IPS-20b (cell line): ENCODE data around the gene MCF2L2.

ENCODE experiments used
- H3K27ac ChIP-seq: one replicate; pipeline ENCODE4 v1.5.1; 2013; ENCODE audit warnings: low read length
- H3K27me3 ChIP-seq: 2 replicates; pipeline ENCODE4 v1.6.1; 2013; ENCODE audit warnings: mild to moderate bottlenecking, low read length, inconsistent platforms; ENCODE audit not compliant: insufficient read depth
- H3K36me3 ChIP-seq: 2 replicates; pipeline ENCODE4 v1.6.1; 2013; ENCODE audit warnings: low read depth, mild to moderate bottlenecking, inconsistent platforms, low read length, moderate library complexity; ENCODE audit not compliant: insufficient read depth
- H3K4me1 ChIP-seq: 2 replicates; pipeline ENCODE4 v1.6.1; 2013; ENCODE audit warnings: mild to moderate bottlenecking, control low read depth, inconsistent platforms, low read length, moderate library complexity; ENCODE audit not compliant: insufficient read depth
- H3K4me3 ChIP-seq: 2 replicates; pipeline ENCODE4 v1.5.1; 2013; ENCODE audit warnings: mild to moderate bottlenecking, low read length, inconsistent platforms
- H3K9ac ChIP-seq: 2 replicates; pipeline ENCODE4 v1.6.1; 2013; ENCODE audit warnings: low read depth, mild to moderate bottlenecking, inconsistent platforms, low read length, moderate library complexity
- H3K9me3 ChIP-seq: 2 replicates; pipeline ENCODE4 v1.6.1; 2013; ENCODE audit warnings: mild to moderate bottlenecking, low read depth, low read length, inconsistent platforms; ENCODE audit not compliant: insufficient read depth

MCF2L2 gene

DNA sequence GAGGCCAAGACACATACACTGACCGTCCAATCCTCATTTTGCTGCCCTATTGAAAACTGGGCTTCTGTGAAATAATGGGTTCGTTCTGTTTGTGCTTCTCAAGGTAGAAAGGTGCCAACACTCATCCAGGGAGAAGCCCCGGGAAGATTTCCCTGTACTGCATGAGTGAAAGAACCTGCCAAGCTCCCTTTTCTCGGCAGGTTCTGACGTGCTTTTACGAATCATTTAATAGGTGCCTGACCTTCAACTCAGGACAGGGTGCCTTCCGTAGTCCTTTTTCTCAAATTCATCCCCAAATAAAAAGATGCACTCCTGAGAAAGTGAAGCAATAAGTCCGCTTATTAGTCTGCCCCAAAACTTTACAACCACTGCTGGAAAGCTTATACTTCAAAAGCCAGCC lies 111.1 kb downstream of the MCF2L2 start:
- no peaks in the 10 kb centered on the region for H3K9me3 ChIP-seq
- H3K9ac ChIP-seq, result no peak overlapping the region
- no peak overlapping the region for H3K4me3 ChIP-seq
- H3K4me1 ChIP-seq, result 0 out of 2 replicates have a peak, but pooled peaks cover 3% of the 10 kb centered on the region
- H3K36me3 ChIP-seq, result peaks cover 4% of the 10 kb centered on the region; the same call in 1 of the 2 replicates
- H3K27me3 ChIP-seq, result no peaks in the 10 kb centered on the region
- no peak overlapping the region for H3K27ac ChIP-seq

DNA sequence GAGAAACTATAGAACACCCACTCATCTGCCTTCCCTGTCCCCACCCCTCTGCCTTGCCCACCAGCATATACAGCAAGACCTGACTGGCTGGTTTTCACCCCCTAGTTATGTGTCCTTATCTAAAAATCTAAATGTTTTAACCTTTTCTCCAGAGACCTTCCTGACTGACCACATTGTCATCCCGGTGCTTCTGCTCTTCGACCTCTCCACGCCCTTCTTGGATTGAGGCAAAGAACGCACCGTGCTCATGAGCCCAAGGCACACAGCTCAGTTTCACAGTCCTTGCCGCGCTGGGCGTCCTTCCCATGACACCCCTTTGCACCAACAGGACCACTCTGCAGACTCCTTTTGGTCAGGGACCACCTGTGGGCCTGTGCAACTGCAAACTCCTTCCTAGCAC lies 112.7 kb downstream of the MCF2L2 start:
- H3K27me3 ChIP-seq, result no peaks in the 10 kb centered on the region
- H3K27ac ChIP-seq, result no peak overlapping the region
- no peak overlapping the region for H3K4me3 ChIP-seq
- peaks cover 8% of the 10 kb centered on the region; the same call in 1 of the 2 replicates for H3K36me3 ChIP-seq
- no peaks in the 10 kb centered on the region for H3K9me3 ChIP-seq
- no peak overlapping the region for H3K9ac ChIP-seq
- 0 out of 2 replicates have a peak, but pooled peaks cover 3% of the 10 kb centered on the region for H3K4me1 ChIP-seq

DNA sequence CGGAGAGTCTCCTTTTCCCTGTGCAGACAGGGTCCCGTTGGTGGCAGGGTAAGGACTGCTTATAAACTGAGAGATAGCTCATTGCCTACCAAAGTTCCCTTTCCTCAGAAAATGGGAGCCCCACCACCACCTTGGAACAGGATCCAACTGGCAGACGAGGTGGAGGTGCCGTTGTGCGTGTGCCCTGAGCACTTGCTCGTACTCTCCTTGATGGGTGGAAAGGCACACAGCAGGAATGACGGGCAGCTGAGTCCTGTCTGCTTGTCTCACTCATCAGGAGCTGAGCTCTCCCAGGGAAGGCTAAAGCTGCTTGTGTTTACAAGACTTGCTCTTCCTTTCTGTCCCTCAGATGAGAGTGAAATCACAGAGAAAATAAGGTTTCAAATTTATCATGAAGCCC lies 114.7 kb downstream of the MCF2L2 start:
- no peak overlapping the region for H3K27ac ChIP-seq
- no peak overlapping the region for H3K9ac ChIP-seq
- H3K4me3 ChIP-seq, result no peak overlapping the region
- no peaks in the 10 kb centered on the region for H3K27me3 ChIP-seq
- H3K4me1 ChIP-seq, result no peaks in the 10 kb centered on the region
- peaks cover 15% of the 10 kb centered on the region for H3K36me3 ChIP-seq
- H3K9me3 ChIP-seq, result no peaks in the 10 kb centered on the region

DNA sequence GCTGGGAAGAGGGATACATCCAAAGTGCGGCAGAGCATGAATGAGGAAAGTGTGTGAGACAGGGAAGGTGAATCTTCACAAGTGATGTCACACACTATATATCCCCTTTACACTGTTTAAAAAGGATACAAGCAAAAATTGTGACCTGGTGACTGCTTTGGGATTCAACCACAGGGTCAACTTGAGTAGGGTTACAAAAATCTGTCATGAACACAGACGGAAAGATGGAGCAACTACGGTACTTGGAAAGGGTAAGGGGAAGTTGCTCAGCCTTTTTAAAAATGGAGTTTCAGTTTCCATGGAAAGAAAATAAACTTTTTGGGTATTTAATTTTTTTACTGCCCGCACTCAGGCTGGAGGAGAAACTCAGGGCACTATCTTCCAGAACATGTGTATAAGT lies 115.1 kb downstream of the MCF2L2 start:
- Histone ChIP-seq H3K9me3 (no peaks in the 10 kb centered on the region), H3K27me3 (no peaks in the 10 kb centered on the region), H3K9ac (no peak overlapping the region)

DNA sequence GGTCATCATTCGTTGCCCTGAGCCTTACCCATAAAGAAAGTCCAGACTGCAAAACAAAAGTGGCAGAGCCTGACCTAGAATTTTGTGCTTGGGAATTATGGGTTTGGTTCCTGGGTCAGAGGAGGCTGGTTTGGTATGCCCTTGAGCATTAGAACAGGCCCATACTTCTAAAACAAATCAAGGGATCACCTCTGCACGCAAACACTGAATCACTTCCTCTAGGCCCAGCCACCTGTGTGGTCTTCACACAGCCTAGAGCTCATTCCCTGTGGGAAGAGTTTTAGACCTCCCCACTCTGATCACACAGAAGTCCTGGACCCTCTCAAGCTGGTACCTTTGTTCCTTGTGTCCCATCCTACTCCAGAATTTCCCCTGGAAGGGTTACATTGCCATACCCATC lies 116.0 kb downstream of the MCF2L2 start:
- no peak overlapping the region for H3K4me3 ChIP-seq
- peaks cover 20% of the 10 kb centered on the region for H3K36me3 ChIP-seq
- no peaks in the 10 kb centered on the region for H3K27me3 ChIP-seq
- no peaks in the 10 kb centered on the region for H3K9me3 ChIP-seq
- no peaks in the 10 kb centered on the region for H3K4me1 ChIP-seq
- no peak overlapping the region for H3K9ac ChIP-seq
- no peak overlapping the region for H3K27ac ChIP-seq

More for the DNA sequence above, 115.1 kb downstream of the MCF2L2 start:
- H3K36me3 ChIP-seq, result peaks cover 19% of the 10 kb centered on the region
- no peak overlapping the region for H3K4me3 ChIP-seq
- no peaks in the 10 kb centered on the region for H3K4me1 ChIP-seq
- no peak overlapping the region for H3K27ac ChIP-seq

DNA sequence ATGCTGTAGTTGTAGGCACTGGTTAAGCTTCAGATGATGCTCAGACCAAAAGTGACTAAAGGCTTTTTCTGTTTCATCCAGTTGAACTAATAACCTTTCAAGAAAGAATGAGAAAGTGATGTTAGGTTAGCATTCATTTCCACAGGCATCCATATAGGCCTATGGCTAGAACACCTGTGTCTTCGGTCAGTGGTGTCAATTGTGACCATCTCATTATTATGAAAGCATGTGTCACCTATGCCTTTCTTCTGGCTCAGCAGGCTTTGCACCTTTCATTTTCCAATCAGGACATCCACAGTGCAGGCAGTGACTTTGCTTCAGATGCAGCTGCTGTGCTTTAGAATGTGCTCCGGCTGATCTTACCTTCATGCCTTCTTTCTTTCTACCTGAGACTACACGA lies 117.5 kb downstream of the MCF2L2 start:
- Histone ChIP-seq H3K4me1 (no peaks in the 10 kb centered on the region), H3K9me3 (no peaks in the 10 kb centered on the region), H3K4me3 (no peak overlapping the region)

DNA sequence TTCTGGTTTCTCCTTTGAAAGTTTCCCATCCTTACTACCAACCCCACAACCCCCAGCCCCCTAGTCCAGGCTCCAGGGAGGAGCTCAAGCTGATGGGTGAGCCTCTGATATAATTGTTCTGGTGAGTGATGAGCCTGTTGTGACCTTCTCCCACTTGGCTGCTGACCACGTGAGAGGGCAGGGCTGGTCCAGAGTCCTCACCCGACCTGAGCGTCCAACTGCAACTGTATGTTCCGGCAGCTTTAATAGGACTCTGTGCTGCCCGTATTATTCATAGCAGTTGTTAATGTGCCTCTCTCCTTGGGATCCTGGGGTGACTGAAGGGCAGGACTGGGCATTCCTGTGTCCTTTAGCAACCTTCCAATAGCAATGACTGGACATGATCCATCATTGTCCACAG lies 119.1 kb downstream of the MCF2L2 start:
- Histone ChIP-seq H3K36me3 (peaks cover 20% of the 10 kb centered on the region), H3K9ac (no peak overlapping the region), H3K4me3 (no peak overlapping the region), H3K9me3 (no peaks in the 10 kb centered on the region), H3K27me3 (no peaks in the 10 kb centered on the region), H3K27ac (no peak overlapping the region), H3K4me1 (no peaks in the 10 kb centered on the region)

More for the DNA sequence above, 117.5 kb downstream of the MCF2L2 start:
- Histone ChIP-seq H3K9ac (no peak overlapping the region), H3K27ac (no peak overlapping the region), H3K36me3 (peaks cover 20% of the 10 kb centered on the region), H3K27me3 (no peaks in the 10 kb centered on the region)

DNA sequence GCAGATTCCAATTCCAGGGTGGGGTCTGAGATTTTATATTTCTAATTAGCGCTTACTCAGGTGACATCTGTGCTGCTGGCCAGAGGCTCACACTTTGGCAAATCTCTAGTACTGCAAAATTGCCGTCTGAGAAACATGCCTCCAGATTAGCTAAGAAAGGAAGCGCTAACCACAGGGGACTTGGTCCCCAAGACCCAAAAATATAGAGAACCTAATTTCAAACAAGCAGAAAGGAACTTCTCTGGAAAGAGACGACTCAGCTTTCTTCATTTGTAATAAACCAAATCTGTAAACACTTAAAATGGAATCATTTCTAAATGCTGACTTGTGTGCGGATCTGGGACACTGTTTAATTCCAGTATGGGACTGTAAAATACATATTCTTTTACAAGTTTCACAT lies 119.7 kb downstream of the MCF2L2 start:
- H3K27ac ChIP-seq, result no peak overlapping the region
- H3K4me1 ChIP-seq, result no peaks in the 10 kb centered on the region
- H3K9ac ChIP-seq, result no peak overlapping the region

DNA sequence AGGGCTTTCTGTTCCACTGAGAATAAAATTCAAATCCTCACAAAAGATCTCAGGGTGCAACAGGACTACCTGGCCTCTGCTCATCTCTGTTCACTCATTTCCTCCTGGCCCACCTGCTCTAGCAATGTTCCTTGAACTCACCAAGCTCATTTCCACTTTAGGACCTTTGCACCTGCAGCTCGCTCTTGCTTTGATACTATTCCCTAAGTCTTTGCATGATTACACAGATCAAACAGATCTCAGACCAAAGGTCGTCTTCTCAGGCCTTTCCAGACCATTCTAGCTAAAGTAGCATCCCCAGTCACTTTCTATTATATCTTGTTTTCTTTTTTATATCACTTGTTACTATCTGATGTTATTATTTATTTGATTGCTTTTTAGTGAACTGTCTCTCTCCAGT lies 120.7 kb downstream of the MCF2L2 start:
- Histone ChIP-seq H3K27me3 (no peaks in the 10 kb centered on the region), H3K9me3 (no peaks in the 10 kb centered on the region), H3K4me3 (no peak overlapping the region), H3K27ac (no peak overlapping the region), H3K4me1 (no peaks in the 10 kb centered on the region), H3K9ac (no peak overlapping the region), H3K36me3 (peaks cover 20% of the 10 kb centered on the region)

More for the DNA sequence above, 119.7 kb downstream of the MCF2L2 start:
- Histone ChIP-seq H3K4me3 (no peak overlapping the region), H3K9me3 (no peaks in the 10 kb centered on the region), H3K27me3 (no peaks in the 10 kb centered on the region), H3K36me3 (peaks cover 20% of the 10 kb centered on the region)

DNA sequence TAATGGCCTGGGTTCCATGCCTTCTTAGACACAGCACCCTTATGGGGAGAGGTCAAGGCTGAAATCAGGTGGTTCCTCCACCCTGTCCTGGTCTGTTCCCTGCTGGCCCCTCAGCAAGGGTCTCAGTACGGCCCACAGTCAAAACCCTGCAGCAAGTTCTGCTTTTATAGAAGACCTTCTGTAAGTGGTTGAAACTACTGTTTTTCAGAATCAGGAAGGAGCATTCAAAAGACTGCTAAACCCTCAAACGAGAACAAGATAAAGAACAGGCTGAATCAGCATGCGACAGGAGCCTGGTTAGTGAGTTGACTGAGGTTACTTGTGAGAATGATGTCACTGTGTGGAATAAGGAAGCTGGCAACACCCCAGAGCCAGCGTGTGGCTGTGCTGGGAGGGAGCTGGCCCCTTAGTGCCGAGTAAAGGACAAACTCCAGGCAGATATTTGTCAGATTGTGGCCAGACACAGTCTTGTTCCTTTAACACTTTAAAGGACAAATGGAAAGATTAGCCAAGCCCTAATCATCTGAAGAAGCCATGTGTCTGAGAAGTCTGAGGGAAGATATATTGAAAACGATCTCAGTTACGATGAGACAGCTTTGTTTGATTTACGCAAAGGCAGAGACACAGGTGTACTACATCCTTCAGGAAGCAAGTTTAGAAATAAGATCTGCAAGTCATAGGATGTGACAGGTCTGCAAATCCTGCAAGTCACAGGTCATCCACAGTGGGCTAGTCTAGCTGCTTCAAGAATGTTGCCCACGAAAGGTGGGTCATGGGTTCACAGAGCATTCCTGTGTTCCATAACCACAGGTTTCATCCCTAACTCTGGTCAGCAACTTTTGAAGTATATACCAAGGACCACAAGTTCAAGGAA lies 121.4 kb downstream of the MCF2L2 start:
- no peak overlapping the region for H3K27ac ChIP-seq
- H3K9ac ChIP-seq, result no peak overlapping the region
- peaks cover 20% of the 10 kb centered on the region for H3K36me3 ChIP-seq
- H3K4me3 ChIP-seq, result no peak overlapping the region
- no peaks in the 10 kb centered on the region for H3K9me3 ChIP-seq
- no peaks in the 10 kb centered on the region for H3K27me3 ChIP-seq
- H3K4me1 ChIP-seq, result no peaks in the 10 kb centered on the region

DNA sequence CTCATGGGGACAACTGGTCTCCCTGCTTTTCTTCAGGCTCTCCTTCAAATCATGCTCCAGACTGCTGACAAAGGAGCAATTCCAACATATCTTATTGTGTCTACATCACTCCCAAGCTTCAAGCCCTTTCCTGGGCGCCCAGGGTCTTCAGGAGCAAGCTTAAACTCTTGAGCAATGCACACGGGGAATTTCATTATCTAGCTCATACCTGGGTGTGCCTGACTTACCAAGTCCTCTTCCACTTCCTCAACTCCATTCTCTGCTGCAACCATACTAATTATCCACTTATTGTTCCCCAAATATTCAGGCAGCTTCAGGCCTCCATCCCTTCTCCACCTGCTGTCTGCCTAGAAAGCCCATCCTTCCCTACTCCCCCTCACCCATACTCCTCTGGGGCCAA lies 124.7 kb downstream of the MCF2L2 start:
- Histone ChIP-seq H3K27me3 (no peaks in the 10 kb centered on the region), H3K9ac (no peak overlapping the region), H3K4me3 (no peak overlapping the region), H3K36me3 (peaks cover 12% of the 10 kb centered on the region; the same call in 1 of the 2 replicates), H3K27ac (no peak overlapping the region), H3K4me1 (peaks cover 6% of the 10 kb centered on the region; the same call in 1 of the 2 replicates), H3K9me3 (no peaks in the 10 kb centered on the region)

DNA sequence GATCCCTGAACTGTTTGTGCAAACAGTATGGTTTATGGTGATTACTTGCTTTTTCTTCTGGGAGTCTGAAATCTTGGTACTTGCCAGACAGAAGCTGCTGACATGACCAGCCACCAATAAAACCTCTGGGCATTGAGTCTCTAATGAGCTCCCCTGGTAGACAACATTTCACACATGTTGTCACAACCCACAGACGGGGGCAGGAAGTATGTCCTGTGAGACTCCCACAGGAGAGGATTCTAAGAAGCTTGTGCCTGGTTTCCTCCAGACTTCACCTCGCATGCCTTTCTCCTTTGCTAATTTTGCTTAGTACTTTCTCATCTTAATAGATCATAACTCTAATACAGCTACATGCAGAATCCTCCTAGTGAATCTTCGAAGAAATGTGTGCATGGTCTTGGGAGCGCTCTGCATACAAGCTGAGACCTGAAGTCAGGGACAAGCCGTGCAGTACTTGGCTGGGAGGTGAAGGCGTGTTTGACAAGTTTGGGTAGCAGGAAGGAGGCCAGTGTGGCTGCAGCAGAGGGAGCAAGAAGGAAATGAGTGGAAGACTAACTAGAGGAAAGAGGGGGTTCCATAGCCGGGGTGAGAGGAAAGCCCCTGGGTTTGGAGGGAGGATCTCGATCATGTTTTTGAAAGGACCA lies 126.4 kb downstream of the MCF2L2 start:
- Histone ChIP-seq H3K27ac (no peak overlapping the region), H3K9ac (no peak overlapping the region), H3K9me3 (no peaks in the 10 kb centered on the region)

More for the DNA sequence above, 126.4 kb downstream of the MCF2L2 start:
- Histone ChIP-seq H3K4me3 (no peak overlapping the region), H3K27me3 (no peaks in the 10 kb centered on the region), H3K36me3 (peaks cover 8% of the 10 kb centered on the region; the same call in 1 of the 2 replicates), H3K4me1 (peaks cover 20% of the 10 kb centered on the region; the same call in 1 of the 2 replicates)
